Keratinocyte (primary cell): Measurements from ENCODE around the gene FGD2. TPM values are rescaled to one million over a fixed set of nuclear protein-coding genes. Genes with fewer than 3 reads are reported as not detected.

Experiments used
- DNase-seq: peaks from one replicate; pipeline ENCODE4 v3.0.0-alpha.2; 2011; ENCODE audit warnings: low read depth, missing footprints, low spot score
- FAIRE-seq: peaks from 2 replicates; lab custom pipeline; 2011; peaks lifted over from hg19 to GRCh38; lab: Jason Lieb, UNC
- H2AFZ ChIP-seq: 2 replicates; pipeline ENCODE4 v1.6.0; 2012; ENCODE audit warnings: low read length, control low read depth, inconsistent platforms; ENCODE audit not compliant: control insufficient read depth
- H3K27ac ChIP-seq: 2 replicates; pipeline ENCODE4 v1.5.1; 2011; ENCODE audit warnings: low read length; ENCODE audit not compliant: control insufficient read depth, insufficient read depth
- H3K27me3 ChIP-seq: 3 replicates; pipeline ENCODE4 v1.6.0; 2011; ENCODE audit warnings: low read length; ENCODE audit not compliant: control insufficient read depth, insufficient read depth; ENCODE audit errors: extremely low read depth
- H3K36me3 ChIP-seq, 2 experiments: 2 replicates in 1 of 2; 3 replicates in 1 of 2; pipeline ENCODE4 v1.5.1; 2011; ENCODE audit warnings: low read length in 2 of 2, mild to moderate bottlenecking in 1 of 2; ENCODE audit not compliant: control insufficient read depth in 2 of 2, insufficient read depth in 2 of 2; ENCODE audit errors: extremely low read depth in 1 of 2
- H3K4me1 ChIP-seq: 3 replicates; pipeline ENCODE4 v1.5.1; 2011; ENCODE audit warnings: low read length; ENCODE audit not compliant: control insufficient read depth, insufficient read depth; ENCODE audit errors: extremely low read depth
- H3K4me2 ChIP-seq: 3 replicates; pipeline ENCODE4 v1.6.0; 2011; ENCODE audit warnings: low read depth, low read length; ENCODE audit not compliant: control insufficient read depth, insufficient read depth; ENCODE audit errors: extremely low read depth
- H3K4me3 ChIP-seq, 3 experiments: fragments of 200-600 bp in 1 of 3; sonication (generic) in 1 of 3; 2 replicates in 2 of 3; 3 replicates in 1 of 3; pipeline ENCODE4 v1.5.1; 2011 to 2016; ENCODE audit warnings: low read length in 3 of 3, mild to moderate bottlenecking in 3 of 3, control low read depth in 2 of 3, inconsistent platforms in 1 of 3, low read depth in 1 of 3, mixed read lengths in 1 of 3, mixed run types in 1 of 3, moderate library complexity in 1 of 3; ENCODE audit not compliant: control insufficient read depth in 2 of 3, insufficient read depth in 2 of 3; ENCODE audit errors: extremely low read depth in 1 of 3
- H3K79me2 ChIP-seq: 2 replicates; pipeline ENCODE4 v1.6.0; 2012; ENCODE audit warnings: low read length; ENCODE audit not compliant: control insufficient read depth, insufficient read depth
- H3K9ac ChIP-seq: 3 replicates; pipeline ENCODE4 v1.6.0; 2011; ENCODE audit warnings: low read length; ENCODE audit not compliant: control insufficient read depth, insufficient read depth; ENCODE audit errors: extremely low read depth
- H3K9me1 ChIP-seq: 3 replicates; pipeline ENCODE4 v1.6.0; 2011; ENCODE audit warnings: low read length; ENCODE audit not compliant: control insufficient read depth, insufficient read depth; ENCODE audit errors: extremely low read depth
- H3K9me3 ChIP-seq: 2 replicates; pipeline ENCODE4 v1.5.1; 2012; ENCODE audit warnings: low read depth, low read length; ENCODE audit not compliant: control insufficient read depth
- H4K20me1 ChIP-seq: 3 replicates; pipeline ENCODE4 v1.6.0; 2011; ENCODE audit warnings: low read length; ENCODE audit not compliant: control insufficient read depth, insufficient read depth; ENCODE audit errors: extremely low read depth
- EZH2 ChIP-seq: IDR thresholded peaks from one replicate; pipeline ENCODE4 v1.6.1; 2012; ENCODE audit warnings: inconsistent platforms, mild to moderate bottlenecking, low read length, moderate library complexity
- dilution Hi-C: fragments of 300-500 bp; cut with MboI; formaldehyde crosslinking; loops from one replicate; pipeline ENCODE4 v1.7.0; 2020; ENCODE audit warnings: low sequenced_read_pairs; ENCODE audit not compliant: extremely low pct_ligation_motif_present
- polyA plus RNA-seq, 5 experiments: library from polyadenylated mRNA; depleted of rRNA in 3 of 5; stranded (reverse) in 3 of 5; stranded (forward) in 1 of 5; unstranded in 1 of 5; fragments of >200 nt; gene quantifications; 1 replicate in 1 of 5; 2 replicates in 3 of 5; 3 replicates in 1 of 5; pipeline versions ENCODE4 v1.2.1 to v1.2.3, GENCODE V29; 2011 to 2012; ENCODE audit warnings: missing spikeins in 2 of 5, low read depth in 1 of 5, low replicate concordance in 1 of 5
- TF ChIP-seq, protein P1 (sequence below), 3 experiments: IDR thresholded peaks in 1 of 3; conservative IDR thresholded peaks in 1 of 3; optimal IDR thresholded peaks in 1 of 3; 2 replicates in 2 of 3; 3 replicates in 1 of 3; pipeline versions ENCODE3 to v1.5.1; 2011; ENCODE audit warnings: low read length in 3 of 3, mild to moderate bottlenecking in 3 of 3, moderate library complexity in 2 of 3, control low read depth in 1 of 3, inconsistent platforms in 1 of 3; ENCODE audit not compliant: insufficient read depth in 2 of 3; ENCODE audit errors: extremely low read depth in 1 of 3

FGD2 gene
- polyA plus RNA-seq, 1 donor (not counting 4 experiments of a cell fraction or from before 2014, with no cell fraction given), result 0.03 TPM

DNA sequence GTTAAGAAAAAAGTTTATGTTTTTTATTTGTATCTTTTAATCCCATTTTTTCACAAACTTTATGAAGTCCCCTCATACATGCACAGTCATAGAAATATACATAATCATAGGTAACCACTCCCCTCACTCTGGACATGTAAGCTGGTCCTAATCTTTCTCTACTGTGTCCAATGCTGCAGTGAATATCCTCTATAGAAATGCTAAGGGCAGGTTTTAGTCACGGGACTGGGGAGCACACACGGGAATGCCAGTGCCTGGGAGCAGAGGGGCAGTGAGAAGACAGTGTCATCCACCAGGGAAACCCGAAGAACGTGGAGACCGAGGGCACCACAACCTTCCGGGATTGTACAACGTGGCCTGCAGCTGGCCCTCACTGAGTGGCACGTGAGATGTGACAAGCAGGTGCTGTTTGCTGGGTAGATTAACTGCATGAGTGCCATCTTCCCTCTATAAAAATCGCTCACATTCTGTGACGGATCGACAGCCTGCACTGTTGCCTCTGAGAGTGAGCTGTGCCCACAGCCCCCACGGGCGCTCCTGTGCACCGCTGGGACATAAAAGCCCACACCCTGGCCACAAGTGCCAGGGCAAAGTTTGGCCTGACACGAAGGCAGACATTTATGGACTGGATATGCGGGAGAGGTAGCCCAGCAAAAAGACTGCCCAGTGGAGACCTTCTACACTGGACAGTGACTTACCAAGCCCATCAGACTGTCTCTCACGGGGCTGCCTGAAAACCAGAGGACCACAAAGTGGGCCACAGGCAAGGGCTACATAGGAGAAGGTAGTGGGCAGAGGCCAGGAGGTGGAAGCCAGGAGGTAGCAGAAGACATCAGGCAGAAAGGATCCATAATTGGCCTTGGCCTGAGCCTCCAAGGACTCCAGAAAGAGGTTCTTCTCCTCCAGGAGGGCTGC, 63.2 kb downstream of the FGD2 start:
- no peaks in the 10 kb centered on the region for H3K27me3 ChIP-seq
- DNase-seq (no peak), FAIRE-seq (no peak)
- H4K20me1 ChIP-seq, result no peaks in the 10 kb centered on the region
- no peak overlapping the region for H3K9ac ChIP-seq
- dilution Hi-C loops, result no loop called here
- no peaks in the 10 kb centered on the region for H3K36me3 ChIP-seq
- H3K27ac ChIP-seq, result no peak overlapping the region
- no peak overlapping the region for H2AFZ ChIP-seq
- no peaks in the 10 kb centered on the region for H3K79me2 ChIP-seq
- no peaks in the 10 kb centered on the region for H3K9me1 ChIP-seq
- peaks cover 8% of the 10 kb centered on the region for H3K4me1 ChIP-seq
- TF ChIP-seq EZH2, result no peak
- TF ChIP-seq, protein P1, sequence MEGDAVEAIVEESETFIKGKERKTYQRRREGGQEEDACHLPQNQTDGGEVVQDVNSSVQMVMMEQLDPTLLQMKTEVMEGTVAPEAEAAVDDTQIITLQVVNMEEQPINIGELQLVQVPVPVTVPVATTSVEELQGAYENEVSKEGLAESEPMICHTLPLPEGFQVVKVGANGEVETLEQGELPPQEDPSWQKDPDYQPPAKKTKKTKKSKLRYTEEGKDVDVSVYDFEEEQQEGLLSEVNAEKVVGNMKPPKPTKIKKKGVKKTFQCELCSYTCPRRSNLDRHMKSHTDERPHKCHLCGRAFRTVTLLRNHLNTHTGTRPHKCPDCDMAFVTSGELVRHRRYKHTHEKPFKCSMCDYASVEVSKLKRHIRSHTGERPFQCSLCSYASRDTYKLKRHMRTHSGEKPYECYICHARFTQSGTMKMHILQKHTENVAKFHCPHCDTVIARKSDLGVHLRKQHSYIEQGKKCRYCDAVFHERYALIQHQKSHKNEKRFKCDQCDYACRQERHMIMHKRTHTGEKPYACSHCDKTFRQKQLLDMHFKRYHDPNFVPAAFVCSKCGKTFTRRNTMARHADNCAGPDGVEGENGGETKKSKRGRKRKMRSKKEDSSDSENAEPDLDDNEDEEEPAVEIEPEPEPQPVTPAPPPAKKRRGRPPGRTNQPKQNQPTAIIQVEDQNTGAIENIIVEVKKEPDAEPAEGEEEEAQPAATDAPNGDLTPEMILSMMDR (optimal IDR thresholded peaks at IDR 0.05 in 1 of 3, IDR thresholded peaks at IDR 0.05 in 1 of 3, conservative IDR thresholded peaks at IDR 0.05 in 1 of 3; ENCODE audit: extremely low read depth in 1 of 3, insufficient read depth in 2 of 3, low read length in 3 of 3), result no peak
- no peak overlapping the region for H3K4me2 ChIP-seq
- no peak overlapping the region for H3K4me3 ChIP-seq
- H3K9me3 ChIP-seq, result no peaks in the 10 kb centered on the region

DNA sequence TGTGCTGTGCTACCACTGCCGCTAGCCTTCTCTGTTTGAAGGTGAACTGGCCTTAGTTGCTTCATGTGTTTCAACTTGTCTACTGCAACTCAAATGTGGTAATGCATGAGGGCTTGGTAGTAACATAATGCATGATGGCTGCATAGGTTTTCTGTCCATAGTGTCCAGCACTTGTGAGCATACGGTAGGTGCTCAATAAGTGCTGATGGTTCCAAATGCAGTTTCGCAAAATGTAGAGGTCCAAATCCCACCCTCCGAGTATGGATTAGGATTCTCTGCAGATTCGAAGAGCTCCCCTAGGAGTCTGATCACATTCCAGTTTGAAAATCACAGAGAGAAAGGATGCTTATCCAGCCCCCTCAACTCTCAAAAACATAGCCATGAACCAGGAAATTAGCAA, 64.2 kb downstream of the FGD2 start:
- DNase-seq, result no peak
- no peaks in the 10 kb centered on the region for H3K27me3 ChIP-seq
- TF ChIP-seq EZH2, result no peak
- TF ChIP-seq, protein P1 (optimal IDR thresholded peaks at IDR 0.05 in 1 of 3, IDR thresholded peaks at IDR 0.05 in 1 of 3, conservative IDR thresholded peaks at IDR 0.05 in 1 of 3; ENCODE audit: extremely low read depth in 1 of 3, insufficient read depth in 2 of 3, low read length in 3 of 3), result no peak
- no peak overlapping the region for H3K27ac ChIP-seq
- no peak overlapping the region for H3K4me3 ChIP-seq
- dilution Hi-C loops, result no loop called here
- no peak overlapping the region for H3K4me2 ChIP-seq
- H3K9me3 ChIP-seq, result no peaks in the 10 kb centered on the region
- H3K4me1 ChIP-seq, result peaks cover 12% of the 10 kb centered on the region
- H3K9me1 ChIP-seq, result no peaks in the 10 kb centered on the region
- H3K79me2 ChIP-seq, result no peaks in the 10 kb centered on the region
- no peaks in the 10 kb centered on the region for H3K36me3 ChIP-seq
- FAIRE-seq, result no peak
- no peak overlapping the region for H2AFZ ChIP-seq
- H4K20me1 ChIP-seq, result no peaks in the 10 kb centered on the region
- H3K9ac ChIP-seq, result no peak overlapping the region
